CD4-positive, alpha-beta memory T cell (primary cell): Measurements from ENCODE around the gene RPL28. TPM values are rescaled to one million over a fixed set of nuclear protein-coding genes. Genes with fewer than 3 reads are reported as not detected.

Source experiments
- CTCF ChIA-PET: fragments of 350-600 bp; sonication (Branson Sonifier 250); formaldehyde crosslinking; loops from one replicate; lab custom pipeline; 2021; ENCODE audit warnings: inconsistent platforms; ENCODE audit not compliant: partially characterized antibody; lab: Charles Lee
- POLR2A ChIA-PET: fragments of 350-600 bp; sonication (Branson Sonifier 250); formaldehyde crosslinking; loops from one replicate; lab custom pipeline; 2021; ENCODE audit not compliant: partially characterized antibody; lab: Charles Lee
- DNase-seq, 5 donors: peaks; one replicate each; pipeline versions ENCODE4 v3.0.0 to v3.0.0-alpha.2; 2020 to 2022; ENCODE audit warnings: mixed read lengths in 1 of 5
- H3K27ac ChIP-seq: one replicate; pipeline ENCODE4 v1.7.0; 2013; ENCODE audit warnings: low read depth, low read length
- H3K27me3 ChIP-seq: 2 replicates; pipeline ENCODE4 v1.7.0; 2013; ENCODE audit warnings: mild to moderate bottlenecking, low read length, moderate library complexity; ENCODE audit not compliant: insufficient read depth
- H3K36me3 ChIP-seq: 2 replicates; pipeline ENCODE4 v1.7.0; 2013; ENCODE audit warnings: mild to moderate bottlenecking, low read length, moderate library complexity; ENCODE audit not compliant: insufficient read depth
- H3K4me1 ChIP-seq: 2 replicates; pipeline ENCODE4 v1.7.0; 2013; ENCODE audit warnings: mild to moderate bottlenecking, low read length, moderate library complexity; ENCODE audit not compliant: insufficient read depth
- H3K4me3 ChIP-seq, 2 donors: one replicate each; pipeline ENCODE4 v1.7.0; 2013; ENCODE audit warnings: low read length in 2 of 2, mild to moderate bottlenecking in 1 of 2
- H3K9me3 ChIP-seq, 2 donors: one replicate each; pipeline ENCODE4 v1.7.0; 2013; ENCODE audit warnings: low read length in 2 of 2, control low read depth in 1 of 2; ENCODE audit not compliant: control insufficient read depth in 1 of 2
- H3K27ac Mint-ChIP-seq, 7 donors: one replicate each; pipeline ENCODE4 v1.8.0; 2020 to 2021; ENCODE audit warnings: mixed read lengths in 7 of 7, mild to moderate bottlenecking in 6 of 7, inconsistent platforms in 3 of 7, moderate library complexity in 3 of 7
- H3K27me3 Mint-ChIP-seq, 2 donors: one replicate each; pipeline ENCODE4 v1.8.0; 2020 to 2021; ENCODE audit warnings: mixed read lengths in 2 of 2
- H3K36me3 Mint-ChIP-seq, 2 donors: one replicate each; pipeline ENCODE4 v1.8.0; 2020 to 2021; ENCODE audit warnings: mixed read lengths in 2 of 2, inconsistent platforms in 1 of 2, mild to moderate bottlenecking in 1 of 2
- H3K4me1 Mint-ChIP-seq, 4 donors: one replicate each; pipeline ENCODE4 v1.8.0; 2020 to 2021; ENCODE audit warnings: mixed read lengths in 4 of 4, mild to moderate bottlenecking in 1 of 4
- H3K4me3 Mint-ChIP-seq, 8 donors: one replicate each; pipeline ENCODE4 v1.8.0; 2020 to 2021; ENCODE audit warnings: mixed read lengths in 8 of 8, mild to moderate bottlenecking in 7 of 8, moderate library complexity in 6 of 8, inconsistent platforms in 3 of 8
- H3K9me3 Mint-ChIP-seq, 8 donors: one replicate each; pipeline ENCODE4 v1.8.0; 2020 to 2021; ENCODE audit warnings: mixed read lengths in 8 of 8, mild to moderate bottlenecking in 5 of 8, inconsistent platforms in 3 of 8, moderate library complexity in 1 of 8
- intact Hi-C: fragments of 100-400 bp; cut with micrococcal nuclease; formaldehyde crosslinking; loops from one replicate; pipeline ENCODE4 v1.15.1; 2023
- polyA plus RNA-seq, 2 donors: library from polyadenylated mRNA; unstranded; fragments of 300-500 nt; fragmentation: Illumina TruSeq; gene quantifications; one replicate each; pipeline ENCODE4 v1.2.3, GENCODE V29; 2021
- total RNA-seq, 2 experiments: library from RNA; stranded (reverse); gene quantifications; one replicate each; pipeline ENCODE4 v1.2.3, GENCODE V29; 2021

The RPL28 gene
- total and polyA plus RNA-seq, 4 experiments from 2014 or later: 257 to 3,159 (median 1,960) TPM

GRCh38 chr19:55449469-55449868 lies 63.7 kb downstream of the RPL28 start:
- no peak for DNase-seq
- Histone ChIP-seq H3K9me3 (no peaks in the 10 kb centered on the region), H3K27me3 (peaks cover 4% of the 10 kb centered on the region), H3K36me3 (no peaks in the 10 kb centered on the region), H3K27ac (no peak overlapping the region), H3K4me3 (no peak overlapping the region), H3K4me1 (peaks cover 10% of the 10 kb centered on the region)
- H3K4me1 Mint-ChIP-seq: peaks cover 5 to 18% (median 14%) of the 10 kb centered on the region in 4 donors
- H3K4me3 Mint-ChIP-seq: no peak overlapping the region
- peaks cover 21 to 26% of the 10 kb centered on the region in 2 donors for H3K27me3 Mint-ChIP-seq
- no peak overlapping the region for H3K27ac Mint-ChIP-seq
- CTCF ChIA-PET: interaction anchor here (0.6 to 0.8 kb wide), 2 partner anchors 18 to 308 kb away, joined by 3 read pairs; no protein-coding TSS in a partner anchor
- H3K9me3 Mint-ChIP-seq: no peaks in the 10 kb centered on the region
- intact Hi-C loops: no loop called here
- POLR2A ChIA-PET: no interaction called here
- no peaks in the 10 kb centered on the region for H3K36me3 Mint-ChIP-seq

- Mint-ChIP-seq H3K27me3 (peaks cover 12 to 18% of the 10 kb centered on the region in 2 donors), H3K9me3 (no peaks in the 10 kb centered on the region), H3K27ac (peak overlapping the region in 3 of 7 donors; percentile 48 to 87 (median 55)), H3K4me1 (peaks cover 5 to 20% (median 15%) of the 10 kb centered on the region in 4 donors), H3K4me3 (peak overlapping the region; percentile 7 to 74 (median 70)), H3K36me3 (peaks cover 3% of the 10 kb centered on the region in 2 donors)
- intact Hi-C loops: no loop called here
- H3K36me3 ChIP-seq: no peaks in the 10 kb centered on the region
- H3K27me3 ChIP-seq: no peaks in the 10 kb centered on the region
- peaks cover 10% of the 10 kb centered on the region for H3K4me1 ChIP-seq
- no peak overlapping the region for H3K27ac ChIP-seq
- peak in 1 of 5 donors; percentile 29 for DNase-seq
- POLR2A ChIA-PET: no interaction called here
- H3K9me3 ChIP-seq: no peaks in the 10 kb centered on the region
- H3K4me3 ChIP-seq: no peak overlapping the region
- CTCF ChIA-PET: interaction anchor here (3.0 kb wide), 1 partner anchor 310 kb away, joined by 10 read pairs; no protein-coding TSS in a partner anchor
Measured at GRCh38 chr19:55451163-55451964, 65.6 kb downstream of the RPL28 start.

- DNase-seq: peak in 3 of 5 donors; percentile 29 to 61 (median 41)
- Mint-ChIP-seq H3K36me3 (peaks cover 3 to 8% of the 10 kb centered on the region in 2 donors), H3K27ac (peak overlapping the region in 1 of 7 donors; percentile 87), H3K4me1 (peaks cover 5 to 20% (median 15%) of the 10 kb centered on the region in 4 donors), H3K4me3 (peak overlapping the region in 5 of 8 donors; percentile 41 to 74 (median 65)), H3K27me3 (peaks cover 12 to 18% of the 10 kb centered on the region in 2 donors), H3K9me3 (no peaks in the 10 kb centered on the region)
- intact Hi-C loops: no loop called here
- Histone ChIP-seq H3K9me3 (no peaks in the 10 kb centered on the region), H3K36me3 (no peaks in the 10 kb centered on the region), H3K4me3 (no peak overlapping the region), H3K4me1 (peaks cover 10% of the 10 kb centered on the region), H3K27ac (no peak overlapping the region), H3K27me3 (no peaks in the 10 kb centered on the region)
- ChIA-PET CTCF (interaction anchor here (2.2 to 3.0 kb wide), 2 partner anchors 16 to 311 kb away, joined by 10 read pairs; no protein-coding TSS in a partner anchor), POLR2A (interaction anchor here (0.5 to 0.9 kb wide), 2 partner anchors 8 to 47 kb away, joined by 3 read pairs; no protein-coding TSS in a partner anchor)
Measured at GRCh38 chr19:55451965-55452748, 66.4 kb downstream of the RPL28 start.

Other genes starting within 250 kb of the RPL28 start
- not detected for gene TNNT1, start 236.7 kb upstream of the RPL28 start, total RNA-seq
- gene TNNT1, start 236.7 kb upstream of the RPL28 start, polyA plus RNA-seq: not detected
- gene TNNI3, start 228.2 kb upstream of the RPL28 start, total RNA-seq: not detected
- gene TNNI3, start 228.2 kb upstream of the RPL28 start, polyA plus RNA-seq: not detected
- not detected for gene DNAAF3, start 219.3 kb upstream of the RPL28 start, total RNA-seq
- gene DNAAF3, start 219.3 kb upstream of the RPL28 start, polyA plus RNA-seq: under 1 TPM in 1 of 2 donors, not detected in 1; 0.93 TPM
- gene SYT5, start 205.6 kb upstream of the RPL28 start, total RNA-seq: not detected
- under 1 TPM; 0.29 to 0.59 TPM for gene SYT5, start 205.6 kb upstream of the RPL28 start, polyA plus RNA-seq
- gene PTPRH, start 176.4 kb upstream of the RPL28 start, total RNA-seq: not detected
- gene PTPRH, start 176.4 kb upstream of the RPL28 start, polyA plus RNA-seq: not detected
- 10 to 100 TPM; 19.7 to 22.1 TPM for gene TMEM86B, start 157.2 kb upstream of the RPL28 start, total RNA-seq
- gene TMEM86B, start 157.2 kb upstream of the RPL28 start, polyA plus RNA-seq: 1 to 10 TPM in 1 of 2 donors, not detected in 1; 3.5 TPM
- 100 to 1,000 TPM; 161 to 162 TPM for gene PPP6R1, start 126.9 kb upstream of the RPL28 start, total RNA-seq
- 100 to 1,000 TPM in 1 of 2 donors, 10 to 100 TPM in 1; 22.9 to 107 TPM for gene PPP6R1, start 126.9 kb upstream of the RPL28 start, polyA plus RNA-seq
- gene HSPBP1, start 105.8 kb upstream of the RPL28 start, total RNA-seq: 10 to 100 TPM; 17.9 to 18.5 TPM
- 10 to 100 TPM; 35.7 to 38.7 TPM for gene HSPBP1, start 105.8 kb upstream of the RPL28 start, polyA plus RNA-seq
- gene BRSK1, start 101.9 kb upstream of the RPL28 start, total RNA-seq: 1 to 10 TPM; 1.4 to 1.7 TPM
- gene BRSK1, start 101.9 kb upstream of the RPL28 start, polyA plus RNA-seq: not detected
- gene TMEM150B, start 60.6 kb upstream of the RPL28 start, total RNA-seq: 1 to 10 TPM in 1 of 2 experiments, under 1 TPM in 1; 0.87 to 1.3 TPM
- gene TMEM150B, start 60.6 kb upstream of the RPL28 start, polyA plus RNA-seq: not detected
- gene KMT5C, start 46.1 kb upstream of the RPL28 start, total RNA-seq: 10 to 100 TPM; 23.1 to 23.5 TPM
- 1 to 10 TPM in 1 of 2 donors, under 1 TPM in 1; 0.60 to 1.5 TPM for gene KMT5C, start 46.1 kb upstream of the RPL28 start, polyA plus RNA-seq
- gene COX6B2, start 31.2 kb upstream of the RPL28 start, total RNA-seq: under 1 TPM in 1 of 2 experiments, not detected in 1; 0.38 TPM
- gene COX6B2, start 31.2 kb upstream of the RPL28 start, polyA plus RNA-seq: not detected
- gene GARIN5B, start 22.7 kb upstream of the RPL28 start, total RNA-seq: not detected
- gene GARIN5B, start 22.7 kb upstream of the RPL28 start, polyA plus RNA-seq: not detected
- under 1 TPM; 0.32 to 0.47 TPM for gene IL11, start 15.5 kb upstream of the RPL28 start, total RNA-seq
- not detected for gene IL11, start 15.5 kb upstream of the RPL28 start, polyA plus RNA-seq
- gene TMEM190, start 9.1 kb upstream of the RPL28 start, total RNA-seq: not detected
- not detected for gene TMEM190, start 9.1 kb upstream of the RPL28 start, polyA plus RNA-seq
- 1 to 10 TPM; 9.6 to 9.9 TPM for gene TMEM238, start 1.6 kb upstream of the RPL28 start, total RNA-seq
- 1 to 10 TPM in 1 of 2 donors, not detected in 1; 2.4 TPM for gene TMEM238, start 1.6 kb upstream of the RPL28 start, polyA plus RNA-seq
- 10 to 100 TPM; 18.0 to 21.6 TPM for gene UBE2S, start 21.9 kb downstream of the RPL28 start, total RNA-seq
- 10 to 100 TPM; 24.2 to 25.4 TPM for gene UBE2S, start 21.9 kb downstream of the RPL28 start, polyA plus RNA-seq
- gene SHISA7, start 57.4 kb downstream of the RPL28 start, total RNA-seq: not detected
- gene SHISA7, start 57.4 kb downstream of the RPL28 start, polyA plus RNA-seq: not detected
- 10 to 100 TPM in 1 of 2 experiments, 1 to 10 TPM in 1; 9.9 to 13.7 TPM for gene ISOC2, start 75.7 kb downstream of the RPL28 start, total RNA-seq
- gene ISOC2, start 75.7 kb downstream of the RPL28 start, polyA plus RNA-seq: 10 to 100 TPM; 24.7 to 29.4 TPM
- gene C19orf85, start 78.8 kb downstream of the RPL28 start, total RNA-seq: not detected
- gene C19orf85, start 78.8 kb downstream of the RPL28 start, polyA plus RNA-seq: not detected
- 1 to 10 TPM; 8.1 to 9.1 TPM for gene ZNF628, start 90.7 kb downstream of the RPL28 start, total RNA-seq
- under 1 TPM in 1 of 2 donors, not detected in 1; 0.47 TPM for gene ZNF628, start 90.7 kb downstream of the RPL28 start, polyA plus RNA-seq
- 1 to 10 TPM; 2.7 to 3.1 TPM for gene NAT14, start 99.3 kb downstream of the RPL28 start, total RNA-seq
- gene NAT14, start 99.3 kb downstream of the RPL28 start, polyA plus RNA-seq: 1 to 10 TPM; 2.6 to 3.2 TPM
- gene SSC5D, start 102.5 kb downstream of the RPL28 start, total RNA-seq: under 1 TPM; 0.20 to 0.36 TPM
- not detected for gene SSC5D, start 102.5 kb downstream of the RPL28 start, polyA plus RNA-seq
- gene SBK2, start 151.2 kb downstream of the RPL28 start, total RNA-seq: not detected
- gene SBK2, start 151.2 kb downstream of the RPL28 start, polyA plus RNA-seq: not detected
- gene SBK3, start 159.6 kb downstream of the RPL28 start, total RNA-seq: not detected
- gene SBK3, start 159.6 kb downstream of the RPL28 start, polyA plus RNA-seq: not detected
- 1 to 10 TPM; 8.0 to 9.6 TPM for gene ZNF579, start 194.9 kb downstream of the RPL28 start, total RNA-seq
- gene ZNF579, start 194.9 kb downstream of the RPL28 start, polyA plus RNA-seq: under 1 TPM in 1 of 2 donors, not detected in 1; 0.62 TPM
- gene FIZ1, start 213.6 kb downstream of the RPL28 start, total RNA-seq: 10 to 100 TPM; 20.8 to 26.4 TPM
- 1 to 10 TPM in 1 of 2 donors, under 1 TPM in 1; 0.99 to 5.3 TPM for gene FIZ1, start 213.6 kb downstream of the RPL28 start, polyA plus RNA-seq
- 10 to 100 TPM; 31.2 to 34.0 TPM for gene ZNF524, start 214.4 kb downstream of the RPL28 start, total RNA-seq
- gene ZNF524, start 214.4 kb downstream of the RPL28 start, polyA plus RNA-seq: 10 to 100 TPM; 26.2 to 40.1 TPM
- gene ZNF865, start 219.7 kb downstream of the RPL28 start, total RNA-seq: 10 to 100 TPM; 20.3 to 20.9 TPM
- under 1 TPM in 1 of 2 donors, not detected in 1; 0.30 TPM for gene ZNF865, start 219.7 kb downstream of the RPL28 start, polyA plus RNA-seq
- gene ZNF784, start 238.6 kb downstream of the RPL28 start, total RNA-seq: 1 to 10 TPM; 7.4 TPM
- gene ZNF784, start 238.6 kb downstream of the RPL28 start, polyA plus RNA-seq: 1 to 10 TPM; 1.7 to 2.1 TPM